HG03565 (cell line): ENCODE data around the gene TARS3.

ENCODE experiments used
- ATAC-seq: cut with Tn5 transposase; IDR thresholded peaks from one replicate; pipeline ENCODE4 v1.9.1; 2021; ENCODE audit warnings: mild to moderate bottlenecking, moderate library complexity; ENCODE audit not compliant: unreplicated experiment

Gene TARS3

GRCh38 chr15:101609742-101610610 lies 114.3 kb downstream of the TARS3 start:
- ATAC-seq: no peak

DNA sequence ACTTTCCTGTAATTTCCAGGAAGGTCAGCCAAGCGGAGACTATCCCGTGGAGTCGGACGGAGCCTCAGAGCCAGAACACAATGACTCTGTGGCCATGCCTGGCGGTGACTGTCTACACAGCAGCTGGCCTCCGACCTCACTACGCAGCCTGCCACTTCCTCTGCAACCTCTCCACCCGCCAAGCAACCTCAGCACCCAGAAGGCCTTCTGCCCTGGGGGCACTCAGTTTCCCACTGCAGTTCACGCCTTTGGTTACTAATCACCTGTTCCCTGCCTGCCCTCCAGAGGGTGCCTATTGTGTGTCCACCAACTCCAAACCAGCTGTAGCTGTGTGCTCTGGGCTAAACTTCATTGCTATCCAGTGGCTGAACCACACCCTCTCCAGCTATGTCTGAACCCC lies 116.1 kb downstream of the TARS3 start:
- ATAC-seq: no peak

GRCh38 chr15:101607108-101607507 lies 117.2 kb downstream of the TARS3 start:
- ATAC-seq: no peak

DNA sequence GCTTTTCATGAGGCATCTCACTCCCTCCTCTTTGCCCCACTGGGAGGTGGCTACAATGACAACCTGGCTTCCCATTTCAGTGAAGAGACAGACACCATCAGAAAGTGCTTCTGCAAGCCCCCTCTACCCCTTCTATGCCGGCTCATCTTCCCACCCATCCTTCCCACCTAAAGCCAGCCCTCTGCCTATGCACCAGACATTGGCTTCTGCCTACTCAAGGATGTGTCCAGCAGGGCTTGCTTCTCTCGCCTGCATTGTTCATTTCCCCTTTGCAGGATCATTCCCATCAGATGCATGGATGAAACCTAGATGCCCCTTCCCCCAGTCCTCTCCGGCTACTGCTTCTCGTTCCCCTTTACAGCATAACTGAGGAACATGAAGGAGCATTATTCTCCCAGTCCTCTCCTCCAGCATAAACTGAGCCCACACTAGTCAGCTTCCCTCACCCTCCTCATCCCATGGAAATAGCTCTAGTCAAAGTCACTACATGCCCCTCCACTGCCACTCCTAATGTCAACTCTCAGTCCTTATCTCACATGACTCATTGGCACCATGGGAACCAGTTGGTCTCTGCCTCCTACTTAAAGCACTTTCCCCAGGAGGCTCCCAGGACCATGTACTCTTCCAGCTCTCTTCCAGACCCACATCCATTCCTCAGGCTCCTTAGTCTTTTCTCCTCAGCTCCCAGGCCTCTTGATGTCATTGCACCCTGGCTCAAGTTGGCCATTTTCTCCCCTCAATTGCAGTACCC lies 120.0 kb downstream of the TARS3 start:
- ATAC-seq: no peak
